Measurements from ENCODE around the gene RAB13.

The RAB13 gene

GRCh38 chr1:153957744-153958110 lies 28.4 kb downstream of the RAB13 start:
- DNase-seq = peak in 2 of 56 donors; percentile 31 to 62

- no peak for DNase-seq
Observed at GRCh38 chr1:153956997-153957715, 29.0 kb downstream of the RAB13 start.

- DNase-seq = no peak
Observed at GRCh38 chr1:153954826-153955225, 31.3 kb downstream of the RAB13 start.

GRCh38 chr1:153953859-153954365 lies 32.2 kb downstream of the RAB13 start:
- no peak for DNase-seq

- DNase-seq = no peak
Observed at GRCh38 chr1:153951801-153952200, 34.3 kb downstream of the RAB13 start.

GRCh38 chr1:153951183-153951582 lies 35.0 kb downstream of the RAB13 start:
- no peak for DNase-seq

- peak in 54 of 56 donors; percentile 20 to 86 (median 65) for DNase-seq
Observed at GRCh38 chr1:153946622-153947241, 39.4 kb downstream of the RAB13 start, which contains the start of gene DENND4B. Gene DENND4B, minus strand, starts transcription at chr1:153946718. Its CDS starts 2,344 bp downstream, at chr1:153944374.

- DNase-seq = peak in 54 of 56 donors; percentile 23 to 83 (median 64)
Observed at GRCh38 chr1:153945795-153946621, 40.1 kb downstream of the RAB13 start.

GRCh38 chr1:153945131-153945794 lies 40.9 kb downstream of the RAB13 start:
- DNase-seq = peak in 7 of 56 donors; percentile 7 to 52 (median 27)

GRCh38 chr1:153944827-153945117 lies 41.4 kb downstream of the RAB13 start:
- DNase-seq = no peak

GRCh38 chr1:153944005-153944826 lies 41.9 kb downstream of the RAB13 start:
- no peak for DNase-seq

GRCh38 chr1:153942766-153943549 lies 43.2 kb downstream of the RAB13 start:
- DNase-seq = no peak

- DNase-seq = no peak
Observed at GRCh38 chr1:153941826-153942725, 44.1 kb downstream of the RAB13 start.

GRCh38 chr1:153940756-153941155 lies 45.4 kb downstream of the RAB13 start:
- no peak for DNase-seq

GRCh38 chr1:153939476-153939875 lies 46.7 kb downstream of the RAB13 start:
- no peak for DNase-seq

GRCh38 chr1:153938996-153939395 lies 47.1 kb downstream of the RAB13 start:
- DNase-seq = no peak

- no peak for DNase-seq
Observed at GRCh38 chr1:153937331-153937730, 48.8 kb downstream of the RAB13 start.

- DNase-seq = no peak
Observed at GRCh38 chr1:153936011-153936802, 49.9 kb downstream of the RAB13 start.

Measured in nucleus accumbens (tissue), 56 donors.